ENCODE results near the gene WDR26. TPM values are rescaled to one million over a fixed set of nuclear protein-coding genes. Genes with fewer than 3 reads are reported as not detected.

WDR26 gene
- total and polyA plus RNA-seq, 3 donors from 2014 or later = 86.1 to 105 (median 104) TPM

DNA sequence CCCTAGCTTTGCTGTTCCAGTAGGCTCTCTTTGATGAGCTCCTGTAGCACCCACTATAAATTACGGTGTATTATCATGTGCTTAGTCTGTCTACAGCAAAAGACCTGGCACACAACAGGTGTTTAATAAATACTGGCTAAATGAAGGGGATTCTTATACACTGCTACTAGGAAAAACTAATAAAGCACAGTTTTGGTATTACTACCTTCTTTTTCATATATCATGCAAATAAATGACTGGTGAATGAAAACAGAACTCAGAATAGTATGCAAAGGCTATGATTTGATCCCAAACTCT, 26.4 kb downstream of the WDR26 start:
- Histone ChIP-seq H3K4me1 (no peaks in the 10 kb centered on the region), H3K4me3 (no peak overlapping the region), H3K27ac (no peak overlapping the region), H3K9me3 (no peaks in the 10 kb centered on the region), H3K27me3 (no peaks in the 10 kb centered on the region), H3K36me3 (ENCODE audit: low read depth, missing control alignments) (no peaks in the 10 kb centered on the region)
- no peak for DNase-seq
- intact Hi-C loops (cut with DNase I; ENCODE audit: low total_unique reads) = no loop called here
- 91 to 98% methylated on average over 1 of the region's 1 CpG for WGBS, 2 donors
- no peak for TF ChIP-seq POLR2A (IDR thresholded peaks at IDR 0.05)
- TF ChIP-seq, protein P1, sequence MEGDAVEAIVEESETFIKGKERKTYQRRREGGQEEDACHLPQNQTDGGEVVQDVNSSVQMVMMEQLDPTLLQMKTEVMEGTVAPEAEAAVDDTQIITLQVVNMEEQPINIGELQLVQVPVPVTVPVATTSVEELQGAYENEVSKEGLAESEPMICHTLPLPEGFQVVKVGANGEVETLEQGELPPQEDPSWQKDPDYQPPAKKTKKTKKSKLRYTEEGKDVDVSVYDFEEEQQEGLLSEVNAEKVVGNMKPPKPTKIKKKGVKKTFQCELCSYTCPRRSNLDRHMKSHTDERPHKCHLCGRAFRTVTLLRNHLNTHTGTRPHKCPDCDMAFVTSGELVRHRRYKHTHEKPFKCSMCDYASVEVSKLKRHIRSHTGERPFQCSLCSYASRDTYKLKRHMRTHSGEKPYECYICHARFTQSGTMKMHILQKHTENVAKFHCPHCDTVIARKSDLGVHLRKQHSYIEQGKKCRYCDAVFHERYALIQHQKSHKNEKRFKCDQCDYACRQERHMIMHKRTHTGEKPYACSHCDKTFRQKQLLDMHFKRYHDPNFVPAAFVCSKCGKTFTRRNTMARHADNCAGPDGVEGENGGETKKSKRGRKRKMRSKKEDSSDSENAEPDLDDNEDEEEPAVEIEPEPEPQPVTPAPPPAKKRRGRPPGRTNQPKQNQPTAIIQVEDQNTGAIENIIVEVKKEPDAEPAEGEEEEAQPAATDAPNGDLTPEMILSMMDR (IDR thresholded peaks at IDR 0.05) = no peak

DNA sequence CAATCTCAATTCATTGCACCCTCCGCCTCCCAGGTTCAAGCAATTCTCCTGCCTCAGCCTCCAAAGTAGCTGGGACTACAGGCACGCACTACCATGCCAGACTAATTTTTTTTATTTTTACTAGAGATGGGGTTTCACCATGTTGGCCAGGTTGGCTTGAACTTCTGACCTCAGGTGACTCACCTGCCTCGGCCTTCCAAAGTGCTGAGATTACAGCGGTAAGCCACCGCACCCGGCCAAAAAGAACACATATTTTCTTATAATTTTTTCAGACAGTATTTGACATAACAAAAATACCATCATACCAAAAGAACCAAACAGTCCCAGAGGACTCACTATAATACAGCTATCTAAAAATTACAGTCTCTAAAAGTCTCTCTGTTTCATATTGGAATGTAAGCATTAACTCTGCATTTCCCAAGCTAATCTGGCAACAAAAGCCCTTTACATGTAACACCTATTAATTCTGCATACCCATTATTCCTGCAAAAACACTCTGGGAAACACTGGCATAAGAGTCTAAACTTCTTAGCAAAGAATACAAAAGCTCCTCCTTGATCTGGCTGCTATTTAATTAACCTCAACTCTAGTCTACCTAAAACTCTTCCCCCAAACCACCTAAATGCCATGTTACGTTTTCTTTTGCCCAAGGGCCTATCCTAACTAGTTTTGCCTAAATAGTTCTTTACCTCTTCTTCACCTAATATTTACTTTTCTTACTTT, 26.9 kb downstream of the WDR26 start:
- TF ChIP-seq, protein P1 (IDR thresholded peaks at IDR 0.05) = no peak
- TF ChIP-seq POLR2A (IDR thresholded peaks at IDR 0.05) = no peak
- 92 to 96% methylated on average over 7 of the region's 7 CpGs for WGBS, 2 donors
- H3K9me3 ChIP-seq = no peaks in the 10 kb centered on the region
- no peaks in the 10 kb centered on the region for H3K4me1 ChIP-seq
- no peaks in the 10 kb centered on the region for H3K27me3 ChIP-seq
- H3K36me3 ChIP-seq (ENCODE audit: low read depth, missing control alignments) = no peaks in the 10 kb centered on the region
- no peak overlapping the region for H3K4me3 ChIP-seq
- H3K27ac ChIP-seq = no peak overlapping the region
- intact Hi-C loops (cut with DNase I; ENCODE audit: low total_unique reads) = no loop called here
- DNase-seq = no peak

DNA sequence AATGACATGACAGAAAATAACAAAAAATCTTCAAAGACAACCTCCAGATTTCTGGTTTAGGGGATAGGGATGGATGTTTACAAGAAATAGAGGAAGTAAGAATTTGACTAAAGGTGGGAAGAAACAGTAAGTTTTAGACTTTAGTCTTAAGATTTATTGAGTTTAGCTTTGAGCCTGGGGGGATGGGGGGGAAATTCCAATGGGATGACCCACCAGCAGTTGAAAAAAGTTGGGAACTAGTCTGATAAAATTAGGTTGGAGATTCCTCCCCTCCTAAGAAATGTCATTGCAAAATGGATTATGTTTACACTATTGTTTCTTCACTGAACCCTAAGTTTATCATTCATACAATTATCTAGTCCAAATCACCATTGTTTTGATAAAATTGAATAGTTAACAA, 28.4 kb downstream of the WDR26 start:
- H3K36me3 ChIP-seq (ENCODE audit: low read depth, missing control alignments) = no peaks in the 10 kb centered on the region
- H3K4me3 ChIP-seq = no peak overlapping the region
- H3K9me3 ChIP-seq = no peaks in the 10 kb centered on the region

DNA sequence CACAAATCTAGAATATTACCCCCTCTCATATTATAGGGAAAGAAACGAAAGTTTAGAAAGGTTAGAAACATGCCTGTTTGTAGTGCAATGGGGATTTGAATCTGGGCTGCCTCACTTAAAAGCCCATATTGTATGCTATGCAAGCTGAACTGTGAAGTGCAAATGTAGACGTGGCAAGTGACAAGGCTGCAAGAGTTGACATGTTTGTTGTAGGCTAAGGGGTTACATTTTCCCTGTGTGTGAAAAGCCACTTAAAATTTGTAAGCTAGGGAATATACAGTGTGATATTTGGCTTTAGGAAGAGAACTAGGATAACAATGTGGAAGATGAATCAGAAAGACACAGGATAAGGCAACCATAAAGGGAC, 29.0 kb downstream of the WDR26 start:
- 86 to 94% methylated on average over 2 of the region's 2 CpGs for WGBS, 2 donors
- Histone ChIP-seq H3K9me3 (no peaks in the 10 kb centered on the region), H3K27me3 (no peaks in the 10 kb centered on the region), H3K4me3 (no peak overlapping the region), H3K36me3 (ENCODE audit: low read depth, missing control alignments) (no peaks in the 10 kb centered on the region), H3K27ac (no peak overlapping the region), H3K4me1 (no peaks in the 10 kb centered on the region)
- DNase-seq = no peak
- TF ChIP-seq POLR2A (IDR thresholded peaks at IDR 0.05) = no peak
- TF ChIP-seq, protein P1 (IDR thresholded peaks at IDR 0.05) = no peak
- intact Hi-C loops (cut with DNase I; ENCODE audit: low total_unique reads) = no loop called here

More for the DNA sequence above, 28.4 kb downstream of the WDR26 start:
- H3K4me1 ChIP-seq = no peaks in the 10 kb centered on the region
- DNase-seq = no peak
- no peak overlapping the region for H3K27ac ChIP-seq
- no peak for TF ChIP-seq POLR2A (IDR thresholded peaks at IDR 0.05)
- TF ChIP-seq, protein P1 (IDR thresholded peaks at IDR 0.05) = no peak
- intact Hi-C loops (cut with DNase I; ENCODE audit: low total_unique reads) = no loop called here
- H3K27me3 ChIP-seq = no peaks in the 10 kb centered on the region

DNA sequence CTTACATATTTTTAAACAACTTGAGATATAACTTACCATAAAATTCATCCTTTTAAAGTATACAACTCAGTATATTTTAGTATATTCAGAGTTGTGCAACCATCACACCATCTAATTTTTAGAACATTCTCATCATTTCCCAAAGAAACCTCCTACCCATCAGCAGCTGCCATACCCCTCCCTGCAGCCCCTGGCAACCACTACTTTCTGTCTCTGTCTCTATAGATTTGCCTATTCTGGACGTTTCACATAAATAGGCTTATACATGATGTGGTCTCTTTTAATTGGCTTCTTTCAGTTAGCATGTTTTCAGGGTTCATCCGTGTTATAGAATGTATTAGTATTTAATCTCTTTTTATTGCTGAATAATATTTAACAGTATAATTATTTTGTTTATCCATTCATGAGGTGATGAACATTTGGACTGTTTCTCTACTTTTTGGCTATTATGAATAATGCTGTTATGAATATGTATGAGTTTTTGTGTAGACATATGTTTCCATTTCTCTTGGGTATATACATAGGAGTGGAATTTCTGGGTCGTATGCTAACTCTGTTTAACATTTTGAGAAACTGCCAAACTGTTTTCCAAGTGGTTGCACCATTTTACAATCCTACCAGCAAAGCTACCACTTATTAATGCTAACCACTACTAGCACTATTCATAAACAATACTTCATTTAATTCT, 29.5 kb downstream of the WDR26 start:
- 82 to 84% methylated on average over 3 of the region's 3 CpGs for WGBS, 2 donors
- Histone ChIP-seq H3K27ac (no peak overlapping the region), H3K4me3 (no peak overlapping the region), H3K36me3 (ENCODE audit: low read depth, missing control alignments) (no peaks in the 10 kb centered on the region), H3K27me3 (no peaks in the 10 kb centered on the region), H3K4me1 (no peaks in the 10 kb centered on the region), H3K9me3 (no peaks in the 10 kb centered on the region)
- DNase-seq = no peak
- TF ChIP-seq, protein P1 (IDR thresholded peaks at IDR 0.05) = no peak
- TF ChIP-seq POLR2A (IDR thresholded peaks at IDR 0.05) = no peak
- intact Hi-C loops (cut with DNase I; ENCODE audit: low total_unique reads) = no loop called here

All from testis (tissue), 3 donors.